ENCODE measurements around the gene KCNK10. TPM values are rescaled to one million over a fixed set of nuclear protein-coding genes. Genes with fewer than 3 reads are reported as not detected.

The KCNK10 gene
- total RNA-seq, 2 experiments from 2014 or later = not detected

- Histone ChIP-seq H3K4me1 (ENCODE audit: insufficient read depth, low read length) (no peaks in the 10 kb centered on the region), H3K27me3 (ENCODE audit: control insufficient read depth in 1 of 2, insufficient read depth in 2 of 2, low read length in 2 of 2) (peaks cover 0 to 10% of the 10 kb centered on the region in 2 experiments), H3K27ac (ENCODE audit: low read depth in 1 of 2, low read length in 2 of 2) (no peak overlapping the region), H3K4me3 (ENCODE audit: low read length) (no peak overlapping the region), H3K9me3 (ENCODE audit: control insufficient read depth in 1 of 2, insufficient read depth in 1 of 2, low read length in 2 of 2) (no peaks in the 10 kb centered on the region), H3K36me3 (ENCODE audit: insufficient read depth, low read length) (no peaks in the 10 kb centered on the region)
- DNase-seq (no peak), ATAC-seq (ENCODE audit: poor library complexity) (no peak)
- ChIA-PET CTCF (no interaction called here), POLR2A (no interaction called here)
- Mint-ChIP-seq H3K9me3 (no peaks in the 10 kb centered on the region), H3K27ac (no peak overlapping the region), H3K4me3 (no peak overlapping the region), H3K36me3 (ENCODE audit: low read depth) (no peaks in the 10 kb centered on the region), H3K4me1 (ENCODE audit: low read depth) (no peaks in the 10 kb centered on the region), H3K27me3 (peaks cover 53% of the 10 kb centered on the region)
- intact Hi-C loops (cut with DNase I, micrococcal nuclease) = loop anchor here in 1 of 2 experiments (10.0 kb wide), 1 partner anchor 665 kb away; no protein-coding TSS in a partner anchor
- TF ChIP-seq CTCF (IDR thresholded peaks at IDR 0.05) = no peak
Measured at GRCh38 chr14:88199882-88200281, 123.2 kb downstream of the KCNK10 start.

GRCh38 chr14:88198446-88198845 is 124.6 kb downstream of the KCNK10 start:
- no peaks in the 10 kb centered on the region for H3K36me3 ChIP-seq (ENCODE audit: insufficient read depth, low read length)
- H3K27ac ChIP-seq (ENCODE audit: low read depth in 1 of 2, low read length in 2 of 2) = no peak overlapping the region
- DNase-seq (no peak), ATAC-seq (ENCODE audit: poor library complexity) (no peak)
- H3K36me3 Mint-ChIP-seq (ENCODE audit: low read depth) = no peaks in the 10 kb centered on the region
- no peak overlapping the region for H3K4me3 ChIP-seq (ENCODE audit: low read length)
- no peaks in the 10 kb centered on the region for H3K9me3 ChIP-seq (ENCODE audit: control insufficient read depth in 1 of 2, insufficient read depth in 1 of 2, low read length in 2 of 2)
- intact Hi-C loops (cut with DNase I, micrococcal nuclease) = loop anchor here in 1 of 2 experiments (10.0 kb wide), 1 partner anchor 666 kb away; no protein-coding TSS in a partner anchor
- ChIA-PET CTCF (no interaction called here), POLR2A (no interaction called here)
- peaks cover 57% of the 10 kb centered on the region for H3K27me3 Mint-ChIP-seq
- H3K9me3 Mint-ChIP-seq = no peaks in the 10 kb centered on the region
- TF ChIP-seq CTCF (IDR thresholded peaks at IDR 0.05) = no peak
- H3K4me3 Mint-ChIP-seq = no peak overlapping the region
- no peaks in the 10 kb centered on the region for H3K4me1 Mint-ChIP-seq (ENCODE audit: low read depth)
- peaks cover 0 to 18% of the 10 kb centered on the region in 2 experiments for H3K27me3 ChIP-seq (ENCODE audit: control insufficient read depth in 1 of 2, insufficient read depth in 2 of 2, low read length in 2 of 2)
- no peak overlapping the region for H3K27ac Mint-ChIP-seq
- no peaks in the 10 kb centered on the region for H3K4me1 ChIP-seq (ENCODE audit: insufficient read depth, low read length)

GRCh38 chr14:88196925-88197324 is 126.1 kb downstream of the KCNK10 start:
- Mint-ChIP-seq H3K27ac (no peak overlapping the region), H3K4me1 (ENCODE audit: low read depth) (no peaks in the 10 kb centered on the region), H3K9me3 (no peaks in the 10 kb centered on the region), H3K36me3 (ENCODE audit: low read depth) (no peaks in the 10 kb centered on the region), H3K4me3 (no peak overlapping the region), H3K27me3 (peaks cover 57% of the 10 kb centered on the region)
- DNase-seq = no peak
- H3K9me3 ChIP-seq (ENCODE audit: control insufficient read depth in 1 of 2, insufficient read depth in 1 of 2, low read length in 2 of 2) = no peaks in the 10 kb centered on the region
- H3K27ac ChIP-seq (ENCODE audit: low read depth in 1 of 2, low read length in 2 of 2) = no peak overlapping the region
- no peak overlapping the region for H3K4me3 ChIP-seq (ENCODE audit: low read length)
- peaks cover 3 to 18% of the 10 kb centered on the region in 2 experiments for H3K27me3 ChIP-seq (ENCODE audit: control insufficient read depth in 1 of 2, insufficient read depth in 2 of 2, low read length in 2 of 2)
- ChIA-PET POLR2A (no interaction called here), CTCF (no interaction called here)
- intact Hi-C loops (cut with DNase I, micrococcal nuclease) = loop anchor here in 1 of 2 experiments (10.0 kb wide), 1 partner anchor 668 kb away; no protein-coding TSS in a partner anchor
- no peaks in the 10 kb centered on the region for H3K4me1 ChIP-seq (ENCODE audit: insufficient read depth, low read length)
- no peaks in the 10 kb centered on the region for H3K36me3 ChIP-seq (ENCODE audit: insufficient read depth, low read length)
- no peak for ATAC-seq (ENCODE audit: poor library complexity)
- TF ChIP-seq CTCF (IDR thresholded peaks at IDR 0.05) = no peak
